Gastrocnemius medialis (tissue), 4 donors: ENCODE measurements around the gene FAR1.

Source experiments
- CTCF ChIP-seq, 5 experiments: fragments of 450-650 bp in 3 of 5; fragments of 200-600 bp in 2 of 5; sonication (generic) in 2 of 5; IDR thresholded peaks in 4 of 5; conservative IDR thresholded peaks in 1 of 5; 1 replicate in 4 of 5; 2 replicates in 1 of 5; pipeline ENCODE4 v1.5.1; 2016 to 2019; ENCODE audit warnings: antibody characterized with exemption in 5 of 5, mild to moderate bottlenecking in 3 of 5, moderate library complexity in 3 of 5
- POLR2A ChIP-seq, 2 donors: fragments of 450-650 bp; IDR thresholded peaks; one replicate each; pipeline ENCODE4 v1.6.1; 2017; ENCODE audit warnings: antibody characterized with exemption in 2 of 2, mild to moderate bottlenecking in 2 of 2, moderate library complexity in 2 of 2

GRCh38 chr11:13728076-13728475, 59.6 kb downstream of the FAR1 start:
- TF ChIP-seq POLR2A (IDR thresholded peaks at IDR 0.05) (no peak), CTCF (IDR thresholded peaks at IDR 0.05 in 4 of 5, conservative IDR thresholded peaks at IDR 0.05 in 1 of 5) (no peak)
